ENCODE measurements around the gene UNK. TPM values are rescaled to one million over a fixed set of nuclear protein-coding genes. Genes with fewer than 3 reads are reported as not detected.

The UNK gene
- total and polyA plus RNA-seq, 2 experiments from 2014 or later, result 11.5 to 12.4 TPM

DNA sequence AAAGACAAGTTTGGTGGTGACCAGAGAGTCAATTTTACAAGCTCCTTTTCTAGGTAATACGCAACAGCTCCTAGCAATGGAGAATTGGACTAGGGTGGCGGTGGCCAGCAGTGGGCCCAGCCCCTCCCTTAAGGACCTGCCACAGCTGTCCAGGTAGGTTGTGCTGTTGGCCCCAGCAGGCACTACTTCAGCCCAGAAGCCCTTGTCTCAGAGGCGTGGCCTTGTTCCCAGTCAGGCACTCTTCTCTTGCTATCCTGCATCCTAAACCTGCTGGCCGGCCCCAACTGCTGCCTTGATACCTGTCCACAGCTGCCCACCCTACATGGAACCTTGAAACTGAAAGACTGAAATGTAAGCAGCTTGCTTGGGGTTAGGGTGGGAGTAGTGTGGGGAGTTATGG is 18.6 kb upstream of the UNK start:
- H4K20me1 ChIP-seq (ENCODE audit: insufficient read depth), result no peaks in the 10 kb centered on the region
- H3K4me1 ChIP-seq (ENCODE audit: insufficient read depth), result no peaks in the 10 kb centered on the region
- 92 to 94% methylated on average over 4 of the region's 4 CpGs for WGBS, 2 experiments (ENCODE audit: low coverage in 1 of 2, low lambda C conversion rate in 2 of 2, missing lambda C conversion rate in 2 of 2)
- no peak overlapping the region for H2AFZ ChIP-seq
- no peak overlapping the region for H3K27ac ChIP-seq
- no peaks in the 10 kb centered on the region for H3K27me3 ChIP-seq (replicated peaks; ENCODE audit: insufficient read depth)
- peaks cover 3% of the 10 kb centered on the region; the same call in 1 of the 2 replicates for H3F3A ChIP-seq (ENCODE audit: insufficient read depth)
- in situ Hi-C loops (cut with MboI), result no loop called here
- H3K36me3 ChIP-seq (ENCODE audit: low read depth), result no peaks in the 10 kb centered on the region
- H3K9ac ChIP-seq, result no peak overlapping the region
- H3K79me2 ChIP-seq (ENCODE audit: insufficient read depth), result no peaks in the 10 kb centered on the region
- DNase-seq, result no peak
- H3K4me3 ChIP-seq, result no peak overlapping the region
- TF ChIP-seq EZH2phosphoT487 (IDR thresholded peaks at IDR 0.05; ENCODE audit: insufficient read depth, low read depth) (no peak), EZH2 (IDR thresholded peaks at IDR 0.05; ENCODE audit: insufficient read depth, poor library complexity, severe bottlenecking) (no peak)
- H3K9me2 ChIP-seq (ENCODE audit: insufficient read depth), result no peaks in the 10 kb centered on the region
- H3K9me3 ChIP-seq (ENCODE audit: low read depth), result no peaks in the 10 kb centered on the region
- H3K4me2 ChIP-seq (ENCODE audit: unreplicated experiment), result no peak overlapping the region

- no peak for DNase-seq
- Histone ChIP-seq H2AFZ (no peak overlapping the region), H3K4me3 (no peak overlapping the region), H3K9me2 (ENCODE audit: insufficient read depth) (no peaks in the 10 kb centered on the region), H3K79me2 (ENCODE audit: insufficient read depth) (no peaks in the 10 kb centered on the region), H3K9ac (no peak overlapping the region), H4K20me1 (ENCODE audit: insufficient read depth) (no peaks in the 10 kb centered on the region), H3K36me3 (ENCODE audit: low read depth) (no peaks in the 10 kb centered on the region), H3K9me3 (ENCODE audit: low read depth) (no peaks in the 10 kb centered on the region), H3F3A (ENCODE audit: insufficient read depth) (peaks cover 3% of the 10 kb centered on the region; the same call in 1 of the 2 replicates), H3K27me3 (replicated peaks; ENCODE audit: insufficient read depth) (no peaks in the 10 kb centered on the region), H3K4me2 (ENCODE audit: unreplicated experiment) (no peak overlapping the region), H3K27ac (no peak overlapping the region), H3K4me1 (ENCODE audit: insufficient read depth) (no peaks in the 10 kb centered on the region)
- in situ Hi-C loops (cut with MboI), result no loop called here
- WGBS, 2 experiments (ENCODE audit: low coverage in 1 of 2, low lambda C conversion rate in 2 of 2, missing lambda C conversion rate in 2 of 2), result 80 to 85% methylated on average over 8 of the region's 8 CpGs
- TF ChIP-seq EZH2 (IDR thresholded peaks at IDR 0.05; ENCODE audit: insufficient read depth, poor library complexity, severe bottlenecking) (no peak), EZH2phosphoT487 (IDR thresholded peaks at IDR 0.05; ENCODE audit: insufficient read depth, low read depth) (no peak)
Observed at GRCh38 chr17:75767881-75768280, 16.7 kb upstream of the UNK start.

- Histone ChIP-seq H3K4me1 (ENCODE audit: insufficient read depth) (no peaks in the 10 kb centered on the region), H4K20me1 (ENCODE audit: insufficient read depth) (no peaks in the 10 kb centered on the region), H3K4me3 (no peak overlapping the region), H3K9me3 (ENCODE audit: low read depth) (no peaks in the 10 kb centered on the region), H3K9ac (no peak overlapping the region), H3K36me3 (ENCODE audit: low read depth) (no peaks in the 10 kb centered on the region), H3K79me2 (ENCODE audit: insufficient read depth) (no peaks in the 10 kb centered on the region), H3K4me2 (ENCODE audit: unreplicated experiment) (no peak overlapping the region), H3K9me2 (ENCODE audit: insufficient read depth) (no peaks in the 10 kb centered on the region), H3F3A (ENCODE audit: insufficient read depth) (0 out of 2 replicates have a peak, but pooled peaks cover 3% of the 10 kb centered on the region), H2AFZ (no peak overlapping the region), H3K27me3 (replicated peaks; ENCODE audit: insufficient read depth) (no peaks in the 10 kb centered on the region), H3K27ac (no peak overlapping the region)
- no peak for DNase-seq
- 83 to 85% methylated on average over 3 of the region's 3 CpGs for WGBS, 2 experiments (ENCODE audit: low coverage in 1 of 2, low lambda C conversion rate in 2 of 2, missing lambda C conversion rate in 2 of 2)
- in situ Hi-C loops (cut with MboI), result no loop called here
- TF ChIP-seq EZH2 (IDR thresholded peaks at IDR 0.05; ENCODE audit: insufficient read depth, poor library complexity, severe bottlenecking) (no peak), EZH2phosphoT487 (IDR thresholded peaks at IDR 0.05; ENCODE audit: insufficient read depth, low read depth) (no peak)
Observed at GRCh38 chr17:75769536-75769935, 15.1 kb upstream of the UNK start.

DNA sequence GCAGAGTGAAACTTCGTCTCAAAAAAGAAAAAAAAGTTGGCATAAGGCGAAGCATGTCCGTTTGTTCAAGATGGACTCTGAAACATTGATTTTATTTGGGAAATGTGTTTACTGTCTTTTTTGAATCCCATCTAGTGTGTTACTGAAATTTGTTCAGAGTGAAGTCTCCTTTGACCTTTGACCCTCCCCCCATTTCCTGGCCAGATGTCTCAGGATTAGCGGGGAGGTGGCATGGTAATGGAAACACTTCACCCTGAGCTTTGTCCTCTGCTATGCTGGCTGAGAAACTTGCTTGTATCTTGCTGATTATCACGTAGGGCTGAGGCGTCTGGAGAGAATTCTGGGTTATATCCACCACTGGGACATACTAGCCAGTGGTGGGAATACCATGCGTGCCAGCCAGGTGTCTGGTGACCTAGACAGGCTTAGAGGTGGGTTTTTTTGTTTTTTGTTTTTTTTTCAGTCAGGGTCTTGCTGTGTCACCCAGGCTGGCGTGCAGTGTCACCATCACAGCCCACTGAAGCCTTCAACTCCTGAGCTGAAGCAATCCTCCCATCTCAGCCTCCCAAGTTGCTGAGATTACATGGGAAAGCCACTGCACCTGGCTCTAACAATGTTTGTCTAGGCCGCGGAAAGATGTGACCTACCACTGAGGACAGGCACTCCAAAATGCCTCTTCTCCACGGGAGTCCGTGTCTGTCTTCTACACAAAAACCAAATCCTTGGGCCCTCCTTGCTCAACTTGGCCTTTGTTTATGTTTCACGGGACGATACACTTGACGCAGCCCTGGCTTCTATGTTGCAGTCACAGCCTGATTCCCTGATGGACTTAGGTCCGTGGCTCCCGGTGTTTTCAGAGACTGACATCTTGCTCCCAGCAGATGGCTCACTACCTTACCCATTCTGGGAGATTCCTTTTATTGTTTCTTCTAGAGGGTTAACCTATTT is 13.0 kb upstream of the UNK start:
- H3K9me2 ChIP-seq (ENCODE audit: insufficient read depth), result no peaks in the 10 kb centered on the region
- TF ChIP-seq EZH2phosphoT487 (IDR thresholded peaks at IDR 0.05; ENCODE audit: insufficient read depth, low read depth) (no peak), EZH2 (IDR thresholded peaks at IDR 0.05; ENCODE audit: insufficient read depth, poor library complexity, severe bottlenecking) (no peak)
- in situ Hi-C loops (cut with MboI), result loop anchor here (10.0 kb wide), 1 partner anchor 223 kb away; no protein-coding TSS in a partner anchor
- H3K9me3 ChIP-seq (ENCODE audit: low read depth), result no peaks in the 10 kb centered on the region
- H3K4me1 ChIP-seq (ENCODE audit: insufficient read depth), result 0 out of 2 replicates have a peak, but pooled peaks cover 2% of the 10 kb centered on the region
- no peaks in the 10 kb centered on the region for H3K27me3 ChIP-seq (replicated peaks; ENCODE audit: insufficient read depth)
- H3K36me3 ChIP-seq (ENCODE audit: low read depth), result peaks cover 5% of the 10 kb centered on the region; the same call in 1 of the 2 replicates
- no peak overlapping the region for H3K27ac ChIP-seq
- H3K4me2 ChIP-seq (ENCODE audit: unreplicated experiment), result no peak overlapping the region
- peaks cover 19% of the 10 kb centered on the region for H3F3A ChIP-seq (ENCODE audit: insufficient read depth)
- DNase-seq, result no peak
- 78 to 80% methylated on average over 17 of the region's 17 CpGs for WGBS, 2 experiments (ENCODE audit: low coverage in 1 of 2, low lambda C conversion rate in 2 of 2, missing lambda C conversion rate in 2 of 2)
- H4K20me1 ChIP-seq (ENCODE audit: insufficient read depth), result peaks cover 1% of the 10 kb centered on the region; the same call in 1 of the 2 replicates
- H2AFZ ChIP-seq, result no peak overlapping the region
- H3K79me2 ChIP-seq (ENCODE audit: insufficient read depth), result no peaks in the 10 kb centered on the region
- H3K4me3 ChIP-seq, result no peak overlapping the region
- H3K9ac ChIP-seq, result no peak overlapping the region
